Fibroblast of lung (primary cell): ENCODE data around the gene EPHB1.

ENCODE experiments used
- CTCF ChIP-seq, 2 donors: IDR thresholded peaks in 1 of 2; conservative IDR thresholded peaks in 1 of 2; 1 replicate in 1 of 2; 2 replicates in 1 of 2; pipeline ENCODE4 v1.5.1; 2011 to 2012; ENCODE audit warnings: low read length in 2 of 2, control low read depth in 1 of 2, inconsistent platforms in 1 of 2, low read depth in 1 of 2, mild to moderate bottlenecking in 1 of 2
- EZH2 ChIP-seq: IDR thresholded peaks from 2 replicates; pipeline ENCODE4 v1.5.1; 2012; ENCODE audit warnings: low read length, control low read depth, mild to moderate bottlenecking; ENCODE audit errors: missing control alignments

DNA sequence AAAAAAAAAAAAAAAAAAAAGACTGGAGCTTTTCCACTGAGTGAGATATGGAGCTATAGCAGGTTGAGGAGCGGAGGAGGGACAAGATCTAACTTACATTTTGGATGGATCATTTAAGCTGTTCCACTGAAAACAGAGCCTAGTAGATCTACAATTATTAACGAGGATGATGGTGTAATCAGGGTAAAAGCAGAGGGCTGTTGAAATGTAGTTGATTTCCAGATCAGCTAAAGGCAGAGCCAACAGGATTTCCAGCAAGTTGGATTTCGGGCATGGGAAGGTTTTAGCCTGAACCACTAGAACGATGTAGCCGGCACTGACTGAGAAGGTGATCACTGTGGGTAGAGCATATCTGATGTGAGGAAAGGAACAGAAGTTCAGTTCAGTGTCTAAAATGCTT lies 360.7 kb downstream of the EPHB1 start:
- TF ChIP-seq CTCF (conservative IDR thresholded peaks at IDR 0.05 in 1 of 2, IDR thresholded peaks at IDR 0.05 in 1 of 2; ENCODE audit: low read depth in 1 of 2, low read length in 2 of 2): no peak
- no peak for TF ChIP-seq EZH2
